Right atrium auricular region (tissue), 2 donors: Measurements from ENCODE around the gene KRTAP4-4. TPM values are rescaled to one million over a fixed set of nuclear protein-coding genes. Genes with fewer than 3 reads are reported as not detected.
"Not testable (repeated sequence)": the region's sequence is repeated elsewhere in the genome, so short reads cannot be mapped to it uniquely, and the experiment has no call there.

Source experiments
- DNase-seq: peaks from one replicate; pipeline ENCODE4 v3.0.0-alpha.2; 2019; ENCODE audit warnings: low spot score
- H3K27ac ChIP-seq, 2 donors: fragments of 200-600 bp; sonication (generic); 1 replicate in 1 of 2; 2 replicates in 1 of 2; pipeline ENCODE4 v1.5.1; 2016 to 2019
- H3K27me3 ChIP-seq, 2 donors: fragments of 200-600 bp; sonication (generic); one replicate each; pipeline versions ENCODE4 v1.5.1 to v1.6.0; 2017 to 2019
- H3K36me3 ChIP-seq: fragments of 200-600 bp; sonication (generic); one replicate; pipeline ENCODE4 v1.5.1; 2016
- H3K4me1 ChIP-seq, 2 donors: fragments of 200-600 bp; sonication (generic); one replicate each; pipeline versions ENCODE4 v1.5.1 to v1.6.0; 2017 to 2019
- H3K4me3 ChIP-seq, 2 donors: fragments of 200-600 bp; sonication (generic); 1 replicate in 1 of 2; 2 replicates in 1 of 2; pipeline ENCODE4 v1.5.1; 2017 to 2019; ENCODE audit warnings: mild to moderate bottlenecking in 1 of 2, moderate library complexity in 1 of 2
- H3K9me3 ChIP-seq, 2 donors: fragments of 200-600 bp; sonication (generic); one replicate each; pipeline ENCODE4 v1.5.1; 2019
- CTCF ChIP-seq, 2 donors: fragments of 200-600 bp; sonication (generic); IDR thresholded peaks; one replicate each; pipeline ENCODE4 v1.5.1; 2019; ENCODE audit warnings: antibody characterized with exemption in 2 of 2
- total RNA-seq, 2 donors: library from RNA; depleted of rRNA; stranded (reverse); fragments of >200 nt; gene quantifications; one replicate each; pipeline ENCODE4 v1.1.0, GENCODE V29; 2016

Gene KRTAP4-4
- total RNA-seq, 2 donors from 2014 or later: not detected

GRCh38 chr17:41153856-41154255 is 6.7 kb downstream of the KRTAP4-4 start:
- no peaks in the 10 kb centered on the region for H3K4me1 ChIP-seq
- no peak for TF ChIP-seq CTCF (IDR thresholded peaks at IDR 0.05)
- H3K27me3 ChIP-seq: no peaks in the 10 kb centered on the region
- no peak overlapping the region for H3K4me3 ChIP-seq
- H3K36me3 ChIP-seq: no peaks in the 10 kb centered on the region
- no peak for DNase-seq
- no peaks in the 10 kb centered on the region for H3K9me3 ChIP-seq
- no peak overlapping the region for H3K27ac ChIP-seq

DNA sequence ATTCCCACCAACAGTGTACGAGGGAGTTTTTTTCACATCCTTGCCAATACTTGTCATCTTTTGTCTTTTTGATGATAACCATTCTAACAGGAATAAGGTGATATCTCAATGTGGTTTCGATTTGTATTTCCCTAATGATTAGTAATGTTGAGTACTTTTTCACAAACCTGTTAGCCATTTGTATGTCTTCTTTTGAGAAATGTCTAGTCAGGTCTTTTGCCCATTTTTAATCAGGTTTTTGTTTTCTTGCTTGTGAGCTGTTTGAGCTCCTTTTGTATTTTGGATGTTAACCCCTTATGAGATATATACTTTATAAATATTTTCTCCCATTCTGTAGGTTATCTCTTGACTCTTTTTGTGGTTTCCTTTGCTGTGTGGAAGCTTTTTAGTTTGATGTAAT is 9.0 kb downstream of the KRTAP4-4 start:
- no peaks in the 10 kb centered on the region for H3K9me3 ChIP-seq
- no peaks in the 10 kb centered on the region for H3K27me3 ChIP-seq
- no peak for DNase-seq

GRCh38 chr17:41150026-41150425 is 10.5 kb downstream of the KRTAP4-4 start:
- Histone ChIP-seq H3K27me3 (no peaks in the 10 kb centered on the region), H3K4me1 (no peaks in the 10 kb centered on the region), H3K9me3 (no peaks in the 10 kb centered on the region), H3K36me3 (no peaks in the 10 kb centered on the region), H3K27ac (no peak overlapping the region), H3K4me3 (no peak overlapping the region)
- TF ChIP-seq CTCF (IDR thresholded peaks at IDR 0.05): no peak
- no peak for DNase-seq

More for the DNA sequence above, 9.0 kb downstream of the KRTAP4-4 start:
- Histone ChIP-seq H3K27ac (no peak overlapping the region), H3K36me3 (no peaks in the 10 kb centered on the region), H3K4me3 (no peak overlapping the region), H3K4me1 (no peaks in the 10 kb centered on the region)
- no peak for TF ChIP-seq CTCF (IDR thresholded peaks at IDR 0.05)

DNA sequence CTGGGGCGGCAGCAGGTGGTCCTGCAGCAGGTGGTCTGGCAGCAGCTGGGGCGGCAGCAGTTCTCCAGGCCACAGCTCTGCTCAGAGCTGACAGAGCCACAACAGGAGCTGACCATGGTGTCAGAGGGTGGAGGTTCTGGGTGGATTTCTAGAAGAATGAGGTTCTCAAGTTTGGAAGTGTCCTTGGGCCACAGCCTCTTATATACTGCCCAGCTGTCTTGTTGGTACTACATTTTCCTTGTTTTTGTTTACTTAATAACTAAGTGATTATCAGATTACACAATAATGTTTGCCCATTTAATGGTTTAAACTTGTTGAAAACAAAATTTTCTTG is 10.9 kb downstream of the KRTAP4-4 start, which contains the start of gene KRTAP4-5:
Gene KRTAP4-5, minus strand, starts transcription at position 174 of the 334 bp plus-strand sequence. Its CDS starts 58 bp downstream, at position 116.
- H3K36me3 ChIP-seq: no peaks in the 10 kb centered on the region
- no peak within 1 kb of the TSS for H3K4me3 ChIP-seq
- H3K9me3 ChIP-seq: no peaks in the 10 kb centered on the region
- TF ChIP-seq CTCF (IDR thresholded peaks at IDR 0.05): no peak
- DNase-seq: no peak
- H3K27me3 ChIP-seq: no peaks in the 10 kb centered on the region
- H3K4me1 ChIP-seq: no peaks in the 10 kb centered on the region
- H3K27ac ChIP-seq: no peak within 1 kb of the TSS

DNA sequence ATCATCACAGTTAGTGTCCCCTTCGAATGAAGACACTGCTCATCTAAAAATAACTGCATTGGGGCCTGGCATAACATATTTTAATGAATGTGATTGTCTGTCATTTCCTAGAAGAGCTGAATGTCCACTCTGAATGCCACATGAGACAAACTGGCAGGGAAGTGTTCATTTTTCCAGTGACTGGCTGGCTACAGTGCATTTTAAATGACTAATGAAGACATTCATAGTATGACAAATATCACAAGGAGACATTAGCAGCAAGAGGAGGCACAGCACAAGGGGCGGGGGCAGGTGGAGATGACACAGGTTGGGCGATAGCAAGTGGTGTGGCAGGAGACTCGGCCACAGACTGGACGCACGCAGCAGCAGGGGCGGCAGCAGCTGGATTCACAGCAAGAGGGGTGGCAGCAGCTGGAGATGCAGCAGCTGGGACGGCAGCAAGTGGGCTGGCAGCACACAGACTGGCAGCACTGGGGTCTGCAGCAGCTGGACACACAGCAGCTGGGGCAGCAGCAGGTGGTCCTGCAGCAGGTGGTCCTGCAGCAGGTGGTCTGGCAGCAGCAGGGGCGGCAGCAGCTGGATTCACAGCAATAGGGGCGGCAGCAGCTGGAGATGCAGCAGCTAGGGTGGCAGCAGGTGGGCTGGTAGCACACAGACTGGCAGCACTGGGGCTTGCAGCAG is 11.4 kb downstream of the KRTAP4-4 start:
- DNase-seq: not testable (repeated sequence)

DNA sequence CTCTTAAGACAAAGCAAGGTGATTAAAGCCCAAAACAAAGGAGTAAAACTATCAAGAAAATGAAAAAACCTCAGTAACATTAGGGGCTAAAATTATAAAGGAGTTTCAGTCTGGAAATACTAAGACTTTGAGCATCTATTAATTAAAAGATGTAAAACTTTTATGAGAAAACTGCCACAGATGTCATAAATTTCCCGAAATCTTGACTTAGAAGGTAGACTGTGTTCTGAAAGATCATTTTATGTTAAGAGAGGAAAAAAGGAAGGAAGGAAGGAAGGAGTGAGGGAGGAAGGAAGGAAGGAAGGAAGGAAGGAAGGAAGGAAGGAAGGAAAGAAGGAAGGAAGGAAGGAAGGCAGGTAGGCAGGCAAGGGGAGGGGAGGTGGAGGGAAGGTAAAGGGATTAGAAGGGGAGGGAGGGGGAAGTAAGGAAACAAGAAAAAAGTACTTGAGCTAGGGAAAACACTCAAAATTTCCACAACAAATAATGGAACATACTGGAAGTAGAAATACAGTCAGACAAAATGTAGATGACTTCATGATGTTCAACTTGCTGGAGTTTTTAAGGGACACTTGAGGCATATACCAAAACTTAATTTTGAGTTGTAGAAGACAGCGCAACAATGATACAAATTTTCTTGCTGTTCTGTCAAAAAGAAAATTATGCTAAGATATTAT is 12.9 kb downstream of the KRTAP4-4 start:
- Histone ChIP-seq H3K36me3 (no peaks in the 10 kb centered on the region), H3K4me3 (no peak overlapping the region), H3K27me3 (no peaks in the 10 kb centered on the region), H3K27ac (no peak overlapping the region), H3K4me1 (no peaks in the 10 kb centered on the region), H3K9me3 (peaks cover 0 to 13% of the 10 kb centered on the region in 2 donors)
- no peak for TF ChIP-seq CTCF (IDR thresholded peaks at IDR 0.05)
- no peak for DNase-seq

More for the DNA sequence above, 11.4 kb downstream of the KRTAP4-4 start:
- not testable (repeated sequence) for H3K4me3 ChIP-seq, H3K36me3 ChIP-seq, H3K27ac ChIP-seq, H3K27me3 ChIP-seq, H3K9me3 ChIP-seq, H3K4me1 ChIP-seq
